ENCODE measurements around the gene APEX1.

The APEX1 gene

GRCh38 chr14:20424851-20425250 is 30.2 kb upstream of the APEX1 start:
- no peak for TF ChIP-seq CTCF (conservative IDR thresholded peaks at IDR 0.05; ENCODE audit: control insufficient read depth, insufficient read depth, low read depth, low read length)
- DNase-seq (ENCODE audit: low read depth) = no peak
- H3K4me3 ChIP-seq (ENCODE audit: control insufficient read depth, low read depth, low read length) = no peak overlapping the region

- TF ChIP-seq CTCF (conservative IDR thresholded peaks at IDR 0.05; ENCODE audit: control insufficient read depth, insufficient read depth, low read depth, low read length) = no peak
- DNase-seq (ENCODE audit: low read depth) = peak; percentile 68
These were observed 27.6 kb upstream of the APEX1 start for GRCh38 chr14:20427231-20428009.

GRCh38 chr14:20428010-20428365 is 27.0 kb upstream of the APEX1 start:
- TF ChIP-seq CTCF (conservative IDR thresholded peaks at IDR 0.05; ENCODE audit: control insufficient read depth, insufficient read depth, low read depth, low read length) = no peak
- no peak for DNase-seq (ENCODE audit: low read depth)
- H3K4me3 ChIP-seq (ENCODE audit: control insufficient read depth, low read depth, low read length) = no peak overlapping the region

More at GRCh38 chr14:20427231-20428009, 27.6 kb upstream of the APEX1 start:
- no peak overlapping the region for H3K4me3 ChIP-seq (ENCODE audit: control insufficient read depth, low read depth, low read length)

GRCh38 chr14:20428802-20429201 is 26.2 kb upstream of the APEX1 start:
- H3K4me3 ChIP-seq (ENCODE audit: control insufficient read depth, low read depth, low read length) = no peak overlapping the region
- DNase-seq (ENCODE audit: low read depth) = no peak
- no peak for TF ChIP-seq CTCF (conservative IDR thresholded peaks at IDR 0.05; ENCODE audit: control insufficient read depth, insufficient read depth, low read depth, low read length)

GRCh38 chr14:20429801-20430669 is 25.0 kb upstream of the APEX1 start:
- H3K4me3 ChIP-seq (ENCODE audit: control insufficient read depth, low read depth, low read length) = no peak overlapping the region
- no peak for TF ChIP-seq CTCF (conservative IDR thresholded peaks at IDR 0.05; ENCODE audit: control insufficient read depth, insufficient read depth, low read depth, low read length)
- DNase-seq (ENCODE audit: low read depth) = no peak

GRCh38 chr14:20434701-20435581 is 20.1 kb upstream of the APEX1 start:
- no peak for DNase-seq (ENCODE audit: low read depth)
- no peak for TF ChIP-seq CTCF (conservative IDR thresholded peaks at IDR 0.05; ENCODE audit: control insufficient read depth, insufficient read depth, low read depth, low read length)
- peak overlapping the region; percentile 31 for H3K4me3 ChIP-seq (ENCODE audit: control insufficient read depth, low read depth, low read length)

Measured in fibroblast of mammary gland (primary cell).